ENCODE measurements around the gene SLC16A3. TPM values are rescaled to one million over a fixed set of nuclear protein-coding genes. Genes with fewer than 3 reads are reported as not detected.

Gene SLC16A3
- total RNA-seq, 1 donor from 2014 or later = 253 TPM

DNA sequence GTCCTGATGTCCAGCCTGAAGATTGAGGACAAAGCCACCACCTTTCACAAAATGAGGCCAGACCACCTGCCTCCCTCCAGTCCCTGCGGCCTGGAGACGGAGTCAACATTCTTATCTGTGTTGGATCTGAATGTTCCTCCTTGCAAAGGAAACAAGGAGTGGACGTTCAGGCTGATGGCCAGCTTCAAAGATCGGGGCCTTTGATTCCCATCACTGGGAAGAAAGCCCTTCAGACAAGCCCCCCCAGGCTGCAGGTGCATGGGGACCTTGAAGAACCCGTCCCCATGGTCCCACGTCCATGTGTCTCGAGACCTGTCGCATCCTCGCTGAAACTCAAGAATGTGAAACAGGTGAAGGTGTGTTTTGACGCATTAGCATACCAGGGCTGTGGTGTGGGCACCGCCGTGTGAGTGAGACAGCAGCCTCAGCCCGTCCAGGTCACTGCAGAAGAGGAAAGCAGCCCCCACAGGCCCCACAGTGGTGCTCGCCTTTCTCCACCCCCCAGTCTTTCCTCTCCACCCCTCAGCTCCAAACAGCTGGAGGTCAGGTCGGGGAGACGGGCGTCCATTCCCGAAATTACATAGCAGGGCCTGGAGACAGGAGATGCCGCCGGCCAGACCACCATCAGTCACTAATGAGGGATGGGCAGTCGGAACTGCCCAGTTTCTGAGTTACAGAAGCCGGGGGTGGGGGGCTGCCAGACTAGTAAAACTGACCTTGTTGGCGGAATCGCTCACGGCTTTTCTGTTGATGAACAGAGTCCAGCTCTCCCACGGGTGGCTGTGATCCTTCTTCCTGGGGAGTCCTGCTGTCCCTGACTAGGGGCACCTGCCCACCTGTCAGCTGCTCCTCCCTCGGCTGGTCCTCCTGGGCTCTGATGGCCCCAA lies 45.5 kb downstream of the SLC16A3 start:
- intact Hi-C loops (cut with DNase I) = no loop called here
- Histone ChIP-seq H3K27ac (no peak overlapping the region), H3K27me3 (no peaks in the 10 kb centered on the region), H3K36me3 (peaks cover 17 to 24% of the 10 kb centered on the region in 2 donors), H3K9me3 (no peaks in the 10 kb centered on the region), H3K4me1 (peaks cover 11 to 25% of the 10 kb centered on the region in 2 donors), H3K4me3 (peak overlapping the region; percentile 87 to 99)
- DNase-seq (ENCODE audit: low spot score in 2 of 2) = no peak
- TF ChIP-seq, protein P1, sequence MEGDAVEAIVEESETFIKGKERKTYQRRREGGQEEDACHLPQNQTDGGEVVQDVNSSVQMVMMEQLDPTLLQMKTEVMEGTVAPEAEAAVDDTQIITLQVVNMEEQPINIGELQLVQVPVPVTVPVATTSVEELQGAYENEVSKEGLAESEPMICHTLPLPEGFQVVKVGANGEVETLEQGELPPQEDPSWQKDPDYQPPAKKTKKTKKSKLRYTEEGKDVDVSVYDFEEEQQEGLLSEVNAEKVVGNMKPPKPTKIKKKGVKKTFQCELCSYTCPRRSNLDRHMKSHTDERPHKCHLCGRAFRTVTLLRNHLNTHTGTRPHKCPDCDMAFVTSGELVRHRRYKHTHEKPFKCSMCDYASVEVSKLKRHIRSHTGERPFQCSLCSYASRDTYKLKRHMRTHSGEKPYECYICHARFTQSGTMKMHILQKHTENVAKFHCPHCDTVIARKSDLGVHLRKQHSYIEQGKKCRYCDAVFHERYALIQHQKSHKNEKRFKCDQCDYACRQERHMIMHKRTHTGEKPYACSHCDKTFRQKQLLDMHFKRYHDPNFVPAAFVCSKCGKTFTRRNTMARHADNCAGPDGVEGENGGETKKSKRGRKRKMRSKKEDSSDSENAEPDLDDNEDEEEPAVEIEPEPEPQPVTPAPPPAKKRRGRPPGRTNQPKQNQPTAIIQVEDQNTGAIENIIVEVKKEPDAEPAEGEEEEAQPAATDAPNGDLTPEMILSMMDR (IDR thresholded peaks at IDR 0.05) = no peak

GRCh38 chr17:82275326-82275725 lies 46.5 kb downstream of the SLC16A3 start:
- Histone ChIP-seq H3K36me3 (peaks cover 15 to 17% of the 10 kb centered on the region in 2 donors), H3K4me3 (no peak overlapping the region), H3K27ac (no peak overlapping the region), H3K4me1 (peaks cover 8 to 23% of the 10 kb centered on the region in 2 donors), H3K9me3 (no peaks in the 10 kb centered on the region), H3K27me3 (no peaks in the 10 kb centered on the region)
- intact Hi-C loops (cut with DNase I) = no loop called here
- no peak for DNase-seq (ENCODE audit: low spot score in 2 of 2)
- TF ChIP-seq, protein P1 (IDR thresholded peaks at IDR 0.05) = no peak

DNA sequence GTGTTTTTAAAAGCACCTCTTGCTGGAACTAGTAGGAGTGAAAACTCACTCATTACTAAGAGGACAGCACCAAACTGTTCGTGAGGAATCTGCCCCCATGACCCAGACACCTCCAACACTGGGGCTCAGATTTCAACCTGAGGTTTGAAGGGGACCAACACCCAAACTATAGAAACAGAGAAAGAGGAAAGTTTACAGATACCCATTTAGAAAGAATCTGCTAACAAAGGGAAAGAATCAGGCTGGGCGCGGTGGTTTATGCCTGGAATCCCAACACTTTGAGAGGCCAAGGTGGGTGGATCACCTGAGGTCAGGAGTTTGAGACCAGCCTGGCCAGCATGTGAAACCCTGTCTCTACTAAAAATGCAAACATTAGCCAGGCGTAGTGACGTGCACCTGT lies 48.1 kb downstream of the SLC16A3 start:
- H3K9me3 ChIP-seq = no peaks in the 10 kb centered on the region
- intact Hi-C loops (cut with DNase I) = no loop called here
- no peak overlapping the region for H3K4me3 ChIP-seq
- DNase-seq (ENCODE audit: low spot score in 2 of 2) = no peak
- H3K27me3 ChIP-seq = no peaks in the 10 kb centered on the region
- TF ChIP-seq, protein P1 (IDR thresholded peaks at IDR 0.05) = no peak
- H3K27ac ChIP-seq = no peak overlapping the region
- peaks cover 5 to 10% of the 10 kb centered on the region in 2 donors for H3K4me1 ChIP-seq
- peaks cover under 1 to 2% of the 10 kb centered on the region in 2 donors for H3K36me3 ChIP-seq

DNA sequence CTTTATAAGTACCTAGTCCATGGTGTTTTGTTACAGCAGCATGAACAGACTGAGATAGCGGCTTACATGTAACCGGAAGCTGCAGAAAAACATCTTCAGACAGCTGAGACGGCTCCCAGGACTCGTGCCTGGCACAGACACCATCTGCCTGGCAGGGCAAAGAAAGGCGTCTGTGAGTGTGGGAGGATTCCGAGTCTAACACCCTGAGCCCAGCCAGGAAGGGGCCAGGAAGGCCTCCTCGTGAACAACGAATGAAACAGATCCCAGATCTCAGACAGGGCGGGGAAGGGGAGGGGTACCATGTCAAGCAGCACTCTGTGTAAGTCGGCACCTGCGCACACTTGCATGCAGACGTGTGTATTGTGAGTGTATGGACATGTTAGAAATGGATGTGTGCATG lies 49.0 kb downstream of the SLC16A3 start:
- H3K27ac ChIP-seq = no peak overlapping the region
- DNase-seq (ENCODE audit: low spot score in 2 of 2) = no peak
- no peaks in the 10 kb centered on the region for H3K36me3 ChIP-seq
- TF ChIP-seq, protein P1 (IDR thresholded peaks at IDR 0.05) = no peak
- H3K4me3 ChIP-seq = no peak overlapping the region
- intact Hi-C loops (cut with DNase I) = no loop called here
- H3K9me3 ChIP-seq = no peaks in the 10 kb centered on the region
- H3K27me3 ChIP-seq = no peaks in the 10 kb centered on the region
- H3K4me1 ChIP-seq = peaks cover 4 to 8% of the 10 kb centered on the region in 2 donors

GRCh38 chr17:82278308-82278707 lies 49.5 kb downstream of the SLC16A3 start:
- TF ChIP-seq, protein P1 (IDR thresholded peaks at IDR 0.05) = no peak

More at GRCh38 chr17:82278308-82278707, 49.5 kb downstream of the SLC16A3 start:
- H3K9me3 ChIP-seq = no peaks in the 10 kb centered on the region
- H3K4me1 ChIP-seq = peaks cover 4 to 8% of the 10 kb centered on the region in 2 donors
- no peak overlapping the region for H3K27ac ChIP-seq
- no peaks in the 10 kb centered on the region for H3K36me3 ChIP-seq
- H3K4me3 ChIP-seq = no peak overlapping the region
- intact Hi-C loops (cut with DNase I) = no loop called here
- H3K27me3 ChIP-seq = no peaks in the 10 kb centered on the region
- DNase-seq (ENCODE audit: low spot score in 2 of 2) = no peak

Measured in ascending aorta (tissue), 2 donors.